Adrenal gland (tissue), 12 donors: ENCODE results near the gene RNF182. TPM values are rescaled to one million over a fixed set of nuclear protein-coding genes. Genes with fewer than 3 reads are reported as not detected.

Experiments
- DNase-seq, 7 donors: peaks; one replicate each; pipeline ENCODE4 v3.0.0-alpha.2; 2019 to 2020
- H3K27ac ChIP-seq, 5 donors: fragments of 200-600 bp; sonication (generic) in 4 of 5; 1 replicate in 3 of 5; 2 replicates in 2 of 5; pipeline versions ENCODE4 v1.5.1 to v1.8.0; 2016 to 2020; ENCODE audit warnings: mild to moderate bottlenecking in 1 of 5
- H3K27me3 ChIP-seq: fragments of 200-600 bp; 2 replicates; pipeline ENCODE4 v1.8.0; 2021
- H3K36me3 ChIP-seq, 2 donors: fragments of 200-600 bp; replicated peaks in 1 of 2; 1 replicate in 1 of 2; 2 replicates in 1 of 2; pipeline versions ENCODE4 v1.5.1 to v1.8.0; 2018 to 2022
- H3K4me1 ChIP-seq, 2 donors: fragments of 200-600 bp; replicated peaks in 1 of 2; 1 replicate in 1 of 2; 2 replicates in 1 of 2; pipeline versions ENCODE4 v1.5.1 to v1.8.0; 2018 to 2021
- H3K4me3 ChIP-seq, 4 donors: fragments of 200-600 bp; sonication (generic) in 3 of 4; one replicate each; pipeline ENCODE4 v1.5.1; 2016 to 2018
- H3K9me3 ChIP-seq, 3 donors: fragments of 200-600 bp; sonication (generic) in 1 of 3; replicated peaks in 1 of 3; 1 replicate in 2 of 3; 2 replicates in 1 of 3; pipeline versions ENCODE4 v1.5.1 to v1.8.0; 2016 to 2021
- CTCF ChIP-seq, 6 experiments: fragments of 450-650 bp in 4 of 6; fragments of 200-600 bp in 2 of 6; sonication (generic) in 1 of 6; IDR thresholded peaks; 1 replicate in 5 of 6; 2 replicates in 1 of 6; pipeline versions ENCODE4 v1.5.1 to v1.8.0; 2016 to 2021; ENCODE audit warnings: antibody characterized with exemption in 6 of 6, mild to moderate bottlenecking in 2 of 6, moderate library complexity in 1 of 6
- POLR2A ChIP-seq, 2 donors: fragments of 450-650 bp; IDR thresholded peaks; one replicate each; pipeline ENCODE4 v1.6.1; 2017; ENCODE audit warnings: antibody characterized with exemption in 2 of 2, mild to moderate bottlenecking in 2 of 2, moderate library complexity in 1 of 2
- WGBS, 4 donors: extraction: QIAGEN DNeasy Blood & Tissue Kit in 2 of 4; methylation state at CpG; one replicate each; pipeline versions ENCODE4 v1.1.5 to v1.1.7; 2013 to 2017; 5-methylcytosine and 5-hydroxymethylcytosine counted together
- intact Hi-C, 2 donors: fragments of 100-400 bp; cut with DNase I; formaldehyde crosslinking; loops; one replicate each; pipeline versions ENCODE4 v1.14.1 to v1.15.0; 2022 to 2023
- polyA plus RNA-seq, 3 donors: library from polyadenylated mRNA; stranded (reverse); fragments of 200-250 nt in 2 of 3; fragments of 350-450 nt in 1 of 3; fragmentation: Illumina TruSeq in 1 of 3; extraction: RNeasy Lipid Tissue Mini Kit (QIAGEN cat#74804) in 1 of 3; gene quantifications; one replicate each; pipeline ENCODE4 v1.2.3, GENCODE V29; 2013 to 2014
- total RNA-seq, 9 donors: library from RNA; depleted of rRNA in 4 of 9; stranded (reverse); fragments of >200 nt in 4 of 9; fragments of 120-200 nt in 1 of 9; fragmentation: NEBNext Ultra II Directional in 1 of 9; extraction: Animal tissue kit (Norgen Biotek cat#: 25700) in 1 of 9; gene quantifications; one replicate each; pipeline versions ENCODE4 v1.1.0 to v1.2.4, GENCODE V29; 2013 to 2023
- donor health status: healthy with polysubstance abuse.
- donor health status: Bipolar disorder and iron deficiency.
- donor health status: DM: yes; HTN: yes; CAD: no.
- donor health status: DM: no; HTN: no; CAD: no.
- donor health status: DM: no; HTN: no; CAD: no.
- donor health status: DM: yes; HTN: yes; CAD: no.

The RNF182 gene
- total and polyA plus RNA-seq, 12 donors: 0.03 to 2.1 (median 0.31) TPM; not detected in 2

GRCh38 chr6:14026831-14027539 lies 102.2 kb downstream of the RNF182 start:
- intact Hi-C loops: no loop called here
- H3K36me3 ChIP-seq: no peaks in the 10 kb centered on the region
- no peaks in the 10 kb centered on the region for H3K27me3 ChIP-seq
- no peak for TF ChIP-seq CTCF (IDR thresholded peaks at IDR 0.05)
- no peak for TF ChIP-seq POLR2A (IDR thresholded peaks at IDR 0.05)
- DNase-seq: no peak
- H3K4me3 ChIP-seq: no peak overlapping the region
- no peak overlapping the region for H3K27ac ChIP-seq
- 56 to 73% (median 64%) methylated on average over 9 of the region's 9 CpGs for WGBS, 4 donors
- no peaks in the 10 kb centered on the region for H3K9me3 ChIP-seq
- H3K4me1 ChIP-seq: no peaks in the 10 kb centered on the region

GRCh38 chr6:14028631-14029030 lies 103.9 kb downstream of the RNF182 start:
- Histone ChIP-seq H3K9me3 (no peaks in the 10 kb centered on the region), H3K4me3 (no peak overlapping the region), H3K36me3 (no peaks in the 10 kb centered on the region), H3K4me1 (no peaks in the 10 kb centered on the region), H3K27ac (no peak overlapping the region), H3K27me3 (no peaks in the 10 kb centered on the region)
- TF ChIP-seq POLR2A (IDR thresholded peaks at IDR 0.05): no peak
- TF ChIP-seq CTCF (IDR thresholded peaks at IDR 0.05): no peak
- intact Hi-C loops: no loop called here
- WGBS, 4 donors: 77 to 82% (median 79%) methylated on average over 7 to 8 of the region's 8 CpGs
- DNase-seq: no peak

GRCh38 chr6:14029605-14030004 lies 104.9 kb downstream of the RNF182 start:
- no peaks in the 10 kb centered on the region for H3K27me3 ChIP-seq
- no peak for TF ChIP-seq POLR2A (IDR thresholded peaks at IDR 0.05)
- TF ChIP-seq CTCF (IDR thresholded peaks at IDR 0.05): no peak
- no peaks in the 10 kb centered on the region for H3K36me3 ChIP-seq
- no peak overlapping the region for H3K4me3 ChIP-seq
- no peak overlapping the region for H3K27ac ChIP-seq
- no peaks in the 10 kb centered on the region for H3K4me1 ChIP-seq
- intact Hi-C loops: no loop called here
- H3K9me3 ChIP-seq: no peaks in the 10 kb centered on the region
- 83 to 90% (median 86%) methylated on average over 6 of the region's 6 CpGs for WGBS, 4 donors
- DNase-seq: no peak

Other genes with a start within 250 kb of the RNF182 start
- 10 to 100 TPM; 30.8 to 63.1 (median 38.7) TPM for gene RANBP9, start 213.1 kb upstream of the RNF182 start, total RNA-seq
- 10 to 100 TPM; 20.1 to 57.7 (median 26.4) TPM for gene RANBP9, start 213.1 kb upstream of the RNF182 start, polyA plus RNA-seq
- gene MCUR1, start 110.4 kb upstream of the RNF182 start, total RNA-seq: 10 to 100 TPM in 7 of 9 donors, 1 to 10 TPM in 2; 7.0 to 18.1 (median 13.0) TPM
- 10 to 100 TPM; 15.5 to 24.5 (median 20.9) TPM for gene MCUR1, start 110.4 kb upstream of the RNF182 start, polyA plus RNA-seq
- 100 to 1,000 TPM in 2 of 9 donors, 10 to 100 TPM in 2, 1 to 10 TPM in 5; 4.0 to 245 (median 8.7) TPM for gene CD83, start 192.8 kb downstream of the RNF182 start, total RNA-seq
- 10 to 100 TPM in 1 of 3 donors, 1 to 10 TPM in 2; 6.6 to 59.6 (median 8.1) TPM for gene CD83, start 192.8 kb downstream of the RNF182 start, polyA plus RNA-seq